ENCODE results near the gene ZNF649.
"Not testable (repeated sequence)": the region's sequence is repeated elsewhere in the genome, so short reads cannot be mapped to it uniquely, and the experiment has no call there.

The ZNF649 gene

DNA sequence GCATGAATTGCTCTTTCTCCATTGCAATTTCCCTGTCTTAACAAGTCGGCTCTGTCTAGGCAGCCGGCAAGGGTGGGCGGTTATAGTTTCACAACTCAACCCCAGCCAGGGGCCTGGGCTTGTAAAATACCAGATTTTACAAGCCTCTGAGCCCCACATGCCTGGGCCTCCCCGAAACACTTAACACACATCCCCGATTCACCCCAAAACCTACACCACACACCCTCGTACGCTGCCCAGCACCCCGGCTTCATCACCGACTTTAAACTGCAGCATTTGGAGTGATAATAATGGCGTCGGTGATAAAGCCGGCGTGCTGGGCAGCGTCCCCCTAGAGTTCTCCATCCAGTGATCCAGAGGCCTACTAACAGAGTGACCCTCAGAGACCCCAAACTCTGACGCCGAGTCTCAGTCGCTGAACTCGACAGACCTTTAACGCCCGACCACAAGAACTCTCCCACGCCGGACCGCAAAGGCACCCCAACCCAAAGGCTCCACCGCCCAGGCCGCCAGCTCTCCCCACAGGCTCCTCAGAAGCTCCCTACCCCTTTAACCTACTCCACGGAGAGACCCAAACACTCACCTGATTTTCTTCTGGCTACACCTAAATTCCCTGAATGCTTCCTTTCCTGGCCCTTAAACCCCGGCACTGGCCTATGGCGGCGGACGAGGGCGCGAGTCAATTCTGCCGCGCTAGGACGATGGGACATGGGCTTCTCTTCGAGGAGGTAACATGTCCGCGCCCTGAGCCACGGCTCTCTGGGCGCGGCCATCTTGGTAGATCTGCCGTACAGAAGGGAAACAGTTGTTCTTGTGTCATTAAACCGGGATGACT is at the start of gene ZNF649:
Gene ZNF649 (minus strand): TSS at position 687 of the 835 bp plus-strand sequence. CDS start 4,910 bp downstream, outside the sequence.
- H3K4me3 ChIP-seq (ENCODE audit: low read depth, low read length): peak within 1 kb of the TSS; percentile 96

DNA sequence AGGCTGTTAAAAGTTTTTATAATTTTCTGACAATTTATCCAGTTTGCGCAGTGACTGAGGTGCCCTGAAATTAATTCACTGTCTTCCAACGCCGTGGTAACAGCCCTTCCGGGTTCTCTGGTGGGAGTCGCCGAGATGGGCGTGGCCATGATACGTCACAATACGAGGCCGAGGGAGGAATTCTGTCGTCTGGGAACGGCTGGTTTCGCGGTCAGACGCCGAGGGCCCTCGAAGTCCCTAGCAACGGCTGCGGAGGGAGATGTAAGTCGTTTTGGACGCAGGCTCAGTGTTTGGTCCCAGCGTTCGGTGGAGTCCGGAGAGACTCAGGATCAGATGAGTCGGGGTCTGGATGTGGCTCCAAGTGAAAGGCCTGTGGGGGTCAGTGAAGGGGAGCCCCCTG is 44.2 kb upstream of the ZNF649 start:
- H3K4me3 ChIP-seq (ENCODE audit: low read depth, low read length): no peak overlapping the region

DNA sequence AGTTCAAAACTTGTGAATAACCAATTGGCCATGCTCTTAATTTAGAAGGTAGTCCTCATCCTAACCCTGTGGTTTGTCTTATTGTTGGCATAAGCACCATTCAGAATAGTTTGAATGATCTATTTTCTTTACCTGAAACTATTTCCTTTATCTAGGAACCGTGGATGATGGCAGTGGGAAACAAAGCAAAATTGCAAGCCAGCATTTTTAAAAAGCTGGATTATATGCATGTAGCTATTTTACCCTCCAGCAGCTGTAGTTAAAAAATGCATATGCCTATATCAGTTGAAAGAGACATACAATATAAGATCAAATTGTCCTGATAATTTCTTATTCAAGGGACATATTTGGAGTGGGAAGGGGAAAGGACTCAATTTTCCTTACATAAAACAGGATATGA is 41.8 kb upstream of the ZNF649 start:
- H3K4me3 ChIP-seq (ENCODE audit: low read depth, low read length): no peak overlapping the region

DNA sequence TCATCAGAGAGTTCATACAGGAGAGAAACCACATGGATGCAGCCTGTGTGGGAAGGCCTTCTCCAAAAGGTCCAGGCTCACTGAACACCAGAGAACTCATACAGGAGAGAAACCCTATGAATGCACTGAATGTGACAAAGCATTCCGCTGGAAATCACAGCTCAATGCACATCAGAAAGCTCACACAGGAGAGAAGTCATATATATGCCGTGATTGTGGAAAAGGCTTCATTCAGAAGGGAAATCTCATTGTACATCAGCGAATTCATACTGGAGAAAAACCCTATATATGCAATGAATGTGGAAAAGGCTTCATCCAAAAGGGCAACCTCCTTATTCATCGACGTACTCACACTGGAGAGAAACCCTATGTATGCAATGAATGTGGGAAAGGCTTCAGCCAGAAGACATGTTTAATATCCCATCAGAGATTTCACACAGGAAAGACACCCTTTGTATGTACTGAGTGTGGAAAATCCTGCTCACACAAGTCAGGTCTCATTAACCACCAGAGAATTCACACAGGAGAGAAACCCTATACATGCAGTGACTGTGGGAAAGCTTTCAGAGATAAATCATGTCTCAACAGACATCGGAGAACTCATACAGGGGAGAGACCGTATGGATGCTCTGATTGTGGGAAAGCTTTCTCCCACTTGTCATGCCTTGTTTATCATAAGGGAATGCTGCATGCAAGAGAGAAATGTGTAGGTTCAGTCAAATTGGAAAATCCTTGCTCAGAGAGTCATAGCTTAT is 40.2 kb upstream of the ZNF649 start:
- no peak overlapping the region for H3K4me3 ChIP-seq (ENCODE audit: low read depth, low read length)

DNA sequence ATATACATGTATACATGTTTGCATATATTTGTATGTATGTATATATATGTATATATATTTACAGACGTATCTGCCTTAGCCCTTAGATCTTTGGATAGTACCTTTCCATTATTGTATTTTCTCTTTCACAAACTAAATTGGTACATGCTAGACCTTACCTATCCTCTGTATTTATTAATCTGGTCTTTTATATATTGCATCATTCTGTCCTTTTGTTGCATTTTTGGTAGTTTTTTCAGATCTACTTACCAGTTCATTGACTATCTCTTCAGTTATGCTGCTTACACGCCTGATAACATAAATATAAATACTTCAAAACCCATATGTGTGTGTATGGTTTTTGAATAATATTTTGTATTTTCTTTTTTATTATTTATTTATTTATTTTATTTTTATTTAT is 34.1 kb upstream of the ZNF649 start:
- no peak overlapping the region for H3K4me3 ChIP-seq (ENCODE audit: low read depth, low read length)

DNA sequence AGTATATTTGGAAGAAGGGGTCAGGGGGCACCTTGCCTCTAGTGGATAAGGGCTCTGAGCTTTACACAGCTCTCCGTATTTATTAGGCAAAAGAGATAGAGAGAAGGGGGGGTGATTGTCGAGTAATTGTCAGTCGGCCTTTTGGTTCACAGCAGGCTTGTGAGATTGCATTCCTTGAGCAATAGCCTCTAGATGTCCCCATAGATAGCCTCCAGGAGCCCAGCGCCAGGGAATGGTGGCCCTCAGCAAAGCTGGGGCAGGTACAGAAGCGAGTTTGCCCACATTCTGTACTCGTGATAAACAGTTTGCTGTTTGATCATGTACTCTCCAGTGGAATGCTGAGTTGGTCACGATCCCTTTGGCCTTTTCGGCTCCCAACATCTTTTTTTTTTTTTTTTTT is 27.1 kb upstream of the ZNF649 start:
- H3K4me3 ChIP-seq (ENCODE audit: low read depth, low read length): no peak overlapping the region

DNA sequence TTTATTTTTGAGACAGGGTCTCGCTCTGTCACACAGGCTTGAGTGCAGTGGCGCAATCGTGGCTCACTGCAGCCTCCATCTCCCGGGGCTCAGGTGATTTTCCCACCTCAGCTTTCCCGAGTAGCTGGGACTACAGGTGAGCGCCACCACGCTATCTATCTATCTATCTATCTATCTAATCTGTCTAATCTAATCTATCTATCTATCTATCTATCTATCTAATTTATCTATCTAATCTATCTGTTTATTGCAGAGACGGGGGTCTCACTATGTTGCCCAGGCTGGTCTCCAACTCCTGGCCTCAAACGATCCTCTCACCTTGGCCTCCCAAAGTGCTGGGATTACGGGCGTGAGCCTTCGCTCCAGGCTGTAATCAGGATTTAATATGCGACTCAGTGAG is 23.0 kb upstream of the ZNF649 start:
- H3K4me3 ChIP-seq (ENCODE audit: low read depth, low read length): peak overlapping the region; percentile 94

DNA sequence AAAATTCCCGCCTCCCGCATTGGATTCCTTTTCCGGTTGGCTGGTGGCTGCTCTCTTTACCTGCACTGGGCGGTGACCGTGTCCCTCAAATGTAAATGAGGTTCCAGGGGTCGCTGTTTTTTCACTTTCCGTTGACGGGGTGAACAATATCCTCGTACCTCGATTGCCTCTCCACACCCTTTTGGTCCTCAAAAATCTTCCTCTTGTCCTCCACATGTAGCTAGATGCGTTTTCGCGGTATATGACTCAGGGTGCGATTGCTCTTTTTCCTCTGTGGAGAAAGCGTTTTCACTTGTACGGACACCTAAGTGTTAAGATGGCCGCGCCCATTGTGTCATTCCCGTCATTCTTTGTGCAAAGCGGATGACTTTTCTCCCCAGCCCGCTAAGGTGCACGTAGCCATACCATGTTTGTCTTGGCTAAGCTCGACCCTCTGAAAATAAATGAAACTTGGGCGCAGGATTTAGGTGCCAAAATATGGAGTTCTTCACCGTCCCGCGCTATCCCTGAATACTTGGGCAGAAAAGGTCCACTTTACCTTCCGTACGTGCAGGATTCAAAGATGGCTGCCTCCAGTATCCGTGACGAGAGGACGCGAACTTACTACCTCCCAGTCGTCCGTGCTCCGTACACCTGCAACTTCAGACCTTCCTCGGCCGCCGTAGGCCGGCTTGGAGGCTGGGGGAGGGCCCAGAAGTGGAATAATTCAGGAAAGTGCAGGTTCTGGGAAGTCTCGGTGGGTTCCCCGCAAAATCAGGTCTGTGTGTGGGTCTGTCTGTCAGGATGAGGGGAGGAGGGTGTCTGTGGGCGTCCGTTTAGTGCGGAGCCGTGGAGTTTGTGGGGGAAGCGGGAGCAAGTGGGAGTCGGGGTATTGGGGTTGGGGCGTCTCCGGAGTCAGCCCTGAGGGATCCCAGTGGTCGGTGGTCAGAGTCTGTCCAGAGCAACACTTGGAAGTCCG is 22.2 kb upstream of the ZNF649 start, which contains the start of gene ZNF613:
Gene ZNF613 (plus strand): TSS at position 689 of the 958 bp plus-strand sequence. CDS start 8,749 bp downstream, outside the sequence.
- H3K4me3 ChIP-seq (ENCODE audit: low read depth, low read length): peak within 1 kb of the TSS; percentile 94

DNA sequence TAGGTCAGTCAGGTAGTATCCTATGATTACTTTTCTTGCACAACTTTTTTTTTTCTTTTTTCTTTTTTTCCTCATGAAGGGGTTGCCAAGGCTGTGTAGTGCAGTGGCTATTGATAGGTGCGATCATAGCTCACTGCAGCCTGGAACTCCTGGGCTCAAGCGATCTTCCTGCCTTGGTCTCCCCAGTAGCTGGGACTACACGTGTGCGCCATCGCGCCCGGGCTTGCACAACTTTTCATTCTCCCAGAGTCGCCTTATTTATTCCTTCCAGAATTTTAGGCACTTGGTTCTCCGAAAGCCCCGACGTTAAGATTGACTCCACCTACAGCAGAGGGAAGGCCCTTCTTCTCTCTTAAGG is 21.6 kb upstream of the ZNF649 start:
- peak overlapping the region; percentile 94 for H3K4me3 ChIP-seq (ENCODE audit: low read depth, low read length)

DNA sequence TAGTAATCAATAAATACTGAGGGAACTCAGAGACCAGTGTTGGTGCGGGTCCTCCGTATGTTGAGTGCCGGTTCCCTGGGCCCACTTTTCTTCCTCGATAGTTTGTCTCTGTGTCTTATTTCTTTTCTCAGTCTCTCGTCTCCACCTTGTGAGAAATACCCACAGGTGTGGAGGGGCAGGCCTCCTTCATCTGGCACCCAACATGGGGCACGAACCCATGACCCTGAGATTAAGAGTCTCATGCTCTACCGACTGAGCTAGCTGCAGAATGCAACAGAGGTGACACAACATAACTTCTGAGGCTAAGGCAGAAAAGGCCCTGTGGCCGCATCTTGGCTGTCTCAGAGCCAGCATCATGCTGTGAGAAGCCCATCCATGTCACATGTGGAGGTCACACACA is 17.1 kb upstream of the ZNF649 start:
- H3K4me3 ChIP-seq (ENCODE audit: low read depth, low read length): no peak overlapping the region

DNA sequence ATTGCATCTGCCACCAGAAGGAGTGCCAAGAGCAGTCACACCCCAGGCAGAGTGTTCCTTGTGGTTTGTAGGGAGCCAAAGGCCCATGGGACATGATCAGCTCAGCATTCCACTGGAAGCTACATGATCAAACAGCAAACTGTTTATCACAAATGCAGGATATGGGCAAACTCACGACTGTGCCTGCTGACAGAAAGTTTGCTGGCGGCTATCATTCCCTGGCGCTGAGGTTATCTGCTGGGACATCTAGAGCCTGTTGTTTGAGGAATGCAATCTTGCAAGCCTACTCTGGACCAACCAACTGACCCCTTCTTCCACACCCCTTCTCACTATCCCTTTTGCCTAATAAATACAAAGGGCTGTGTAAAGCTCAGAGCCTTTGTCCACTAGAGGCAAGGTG is 14.8 kb upstream of the ZNF649 start:
- no peak overlapping the region for H3K4me3 ChIP-seq (ENCODE audit: low read depth, low read length)

DNA sequence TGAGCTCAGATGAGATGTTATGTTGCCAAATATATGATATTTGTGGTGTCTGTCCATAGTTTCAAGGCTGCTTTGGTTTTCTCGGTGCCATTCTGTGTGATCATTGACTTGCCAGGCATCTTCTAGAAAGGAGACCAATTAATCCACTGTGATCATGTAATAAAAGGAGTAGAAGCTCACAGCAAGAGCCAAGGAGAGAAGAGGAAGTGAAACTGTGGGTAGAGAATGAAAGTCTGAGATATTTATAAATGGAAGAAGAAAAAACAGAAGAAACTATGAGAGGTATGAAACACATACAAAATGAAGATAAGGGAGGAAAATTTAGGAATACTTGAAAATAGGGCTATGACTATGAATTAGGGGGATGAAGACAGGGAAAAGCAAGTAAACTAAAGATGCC is 11.3 kb upstream of the ZNF649 start:
- H3K4me3 ChIP-seq (ENCODE audit: low read depth, low read length): no peak overlapping the region

DNA sequence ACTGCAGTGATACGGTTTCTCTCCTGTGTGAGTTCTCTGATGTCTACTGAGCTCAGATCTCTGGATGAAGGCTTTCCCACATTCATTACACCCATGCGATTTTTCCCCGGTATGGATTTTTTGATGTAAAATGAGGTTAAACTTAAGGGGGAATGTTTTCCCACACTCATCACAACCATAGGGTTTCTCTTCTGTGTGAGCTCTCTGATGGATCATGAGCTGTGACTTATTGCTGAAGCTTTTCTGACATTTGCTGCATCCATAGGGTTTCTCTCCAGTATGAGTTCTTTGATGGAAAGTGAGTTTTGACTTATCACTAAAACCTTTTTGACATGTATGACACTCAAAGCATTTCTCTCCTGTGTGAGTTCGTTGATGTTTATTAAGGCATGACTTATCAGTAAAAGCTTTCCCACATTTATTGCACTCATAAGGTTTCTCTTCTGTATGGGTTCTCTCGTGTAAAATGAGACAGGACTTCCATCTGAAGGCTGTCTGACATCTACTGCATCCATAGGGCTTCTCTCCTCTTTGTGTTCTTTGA is 10.6 kb upstream of the ZNF649 start:
- no peak overlapping the region for H3K4me3 ChIP-seq (ENCODE audit: low read depth, low read length)

DNA sequence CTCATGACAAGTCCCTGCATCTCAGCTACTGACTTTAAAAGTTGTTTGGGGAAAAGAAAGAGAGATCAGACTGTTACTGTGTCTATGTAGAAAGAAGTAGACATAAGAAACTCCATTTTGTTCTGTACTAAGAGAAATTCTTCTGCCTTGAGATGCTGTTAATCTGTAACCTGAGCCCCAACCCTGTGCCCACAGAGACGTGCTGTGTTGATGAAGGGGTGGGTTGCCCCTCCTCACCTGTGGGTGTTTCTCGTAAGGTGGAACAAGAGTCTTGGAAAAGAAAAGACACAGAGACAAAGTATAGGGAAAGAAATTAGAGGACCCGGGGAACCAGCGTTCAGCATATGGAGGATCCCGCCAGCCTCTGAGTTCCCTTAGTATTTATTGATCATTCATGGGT is 3.2 kb upstream of the ZNF649 start:
- H3K4me3 ChIP-seq (ENCODE audit: low read depth, low read length): not testable (repeated sequence)

DNA sequence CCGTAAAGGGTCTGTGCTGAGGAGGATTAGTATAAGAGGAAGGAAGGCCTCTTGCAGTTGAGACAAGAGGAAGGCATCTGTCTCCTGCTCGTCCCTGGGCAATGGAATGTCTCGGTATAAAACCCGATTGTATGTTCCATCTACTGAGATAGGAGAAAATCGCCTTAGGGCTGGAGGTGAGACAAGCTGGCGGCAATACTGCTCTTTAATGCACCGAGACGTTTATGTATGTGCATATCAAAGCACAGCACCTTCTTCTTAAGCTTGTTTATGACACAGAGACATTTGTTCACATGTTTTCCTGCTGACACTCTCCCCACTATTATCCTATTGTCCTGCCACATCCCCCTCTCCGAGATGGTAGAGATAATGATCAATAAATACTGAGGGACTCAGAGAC is 1.3 kb upstream of the ZNF649 start:
- H3K4me3 ChIP-seq (ENCODE audit: low read depth, low read length): peak overlapping the region; percentile 6

DNA sequence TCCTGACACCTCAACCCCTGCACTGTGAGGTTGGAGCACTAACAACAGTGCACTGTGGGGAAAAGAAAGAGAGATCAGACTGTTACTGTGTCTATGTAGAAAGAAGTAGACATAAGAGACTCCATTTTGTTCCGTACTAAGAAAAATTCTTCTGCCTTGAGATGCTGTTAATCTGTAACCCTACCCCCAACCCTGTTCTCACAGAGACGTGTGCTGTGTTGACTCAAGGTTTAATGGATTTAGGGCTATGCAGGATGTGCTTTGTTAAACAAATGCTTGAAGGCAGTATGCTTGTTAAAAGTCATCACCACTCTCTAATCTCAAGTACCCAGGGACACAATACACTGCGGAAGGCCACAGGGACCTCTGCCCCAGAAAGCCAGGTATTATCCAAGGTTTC is 822 bp upstream of the ZNF649 start:
- not testable (repeated sequence) for H3K4me3 ChIP-seq (ENCODE audit: low read depth, low read length)

DNA sequence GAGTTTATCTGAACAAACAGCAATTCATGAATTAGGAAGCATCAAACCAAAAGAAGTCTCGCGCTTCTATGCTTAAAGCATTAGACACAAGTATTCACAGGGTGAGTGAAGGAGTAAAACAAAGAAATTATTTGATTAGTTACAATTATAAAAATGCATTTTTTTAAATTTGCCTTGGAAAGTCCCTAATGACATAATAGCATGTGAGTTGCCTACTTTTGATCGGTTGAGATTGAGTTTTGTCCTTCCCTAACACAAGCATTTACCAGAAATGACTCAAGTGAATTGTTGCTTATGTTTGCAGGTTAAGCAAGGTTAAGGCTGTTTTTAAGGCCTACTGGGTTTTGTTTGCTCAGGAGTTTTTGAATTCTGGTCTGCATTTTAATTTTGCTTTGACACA is 389 bp upstream of the ZNF649 start:
- H3K4me3 ChIP-seq (ENCODE audit: low read depth, low read length): peak overlapping the region; percentile 96

DNA sequence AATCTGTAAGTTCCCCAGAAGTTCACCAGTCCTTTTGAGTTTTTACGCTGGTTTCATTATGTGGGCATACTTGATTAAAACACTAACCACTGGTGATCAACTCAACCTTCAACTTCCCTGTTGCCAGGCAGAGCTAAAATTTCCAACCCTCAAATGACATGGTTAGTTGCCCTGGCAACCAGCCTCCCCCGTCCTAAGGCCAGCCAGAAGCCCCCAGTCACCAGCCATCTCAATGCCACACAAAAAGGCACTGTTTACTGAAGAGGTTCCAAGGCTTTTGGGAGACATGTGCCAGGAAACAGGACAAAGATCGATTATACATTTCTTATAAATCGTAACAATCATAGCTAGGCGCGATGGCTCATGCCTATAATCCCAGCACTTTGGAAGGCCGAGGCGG is 1.6 kb downstream of the ZNF649 start:
- H3K4me3 ChIP-seq (ENCODE audit: low read depth, low read length): peak overlapping the region; percentile 96

DNA sequence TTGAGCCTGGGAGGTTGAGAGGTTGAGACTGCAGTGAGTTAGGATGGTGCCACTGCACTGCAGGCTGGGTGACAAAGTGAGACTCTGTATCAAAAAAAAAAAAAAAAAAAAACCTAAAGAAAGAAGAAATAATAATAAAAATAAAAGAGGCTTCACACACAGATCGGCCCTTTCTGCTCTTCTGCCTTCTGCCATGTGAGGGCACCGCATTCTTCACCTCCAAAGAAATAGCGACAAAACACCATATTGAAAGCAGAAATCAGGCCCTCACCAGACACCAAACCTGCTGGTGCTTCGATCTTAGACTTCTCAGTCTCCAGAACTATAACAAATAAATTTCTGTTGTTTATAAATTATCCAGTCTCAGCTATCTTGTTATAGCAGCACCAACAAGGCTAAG is 3.0 kb downstream of the ZNF649 start:
- H3K4me3 ChIP-seq (ENCODE audit: low read depth, low read length): no peak overlapping the region

DNA sequence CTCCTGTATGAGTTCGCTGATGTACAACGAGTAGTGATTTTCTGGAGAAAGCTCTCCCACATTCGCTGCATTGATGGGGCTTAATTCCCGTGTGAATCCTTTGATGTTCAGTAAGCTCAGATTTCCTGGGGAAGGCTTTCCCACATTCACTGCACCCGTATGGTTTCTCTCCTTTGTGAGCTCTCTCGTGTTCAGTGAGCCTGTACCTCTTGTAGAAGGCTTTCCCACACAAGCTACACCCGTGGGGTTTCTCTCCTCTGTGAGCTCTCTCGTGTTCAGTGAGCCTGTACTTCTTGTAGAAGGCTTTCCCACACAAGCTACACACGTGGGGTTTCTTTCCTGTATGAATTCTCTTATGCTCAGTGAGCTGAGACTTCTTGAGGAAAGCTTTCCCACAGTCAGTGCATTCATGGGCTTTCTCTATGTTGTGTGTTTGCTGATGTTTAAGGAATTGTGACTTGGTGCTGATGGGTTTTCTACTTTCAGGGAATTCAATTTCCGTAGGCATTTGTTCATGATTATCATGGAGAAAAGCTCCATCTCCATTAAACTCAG is 13.5 kb downstream of the ZNF649 start:
- no peak overlapping the region for H3K4me3 ChIP-seq (ENCODE audit: low read depth, low read length)
